ENCODE results near the gene LRRK1. TPM values are rescaled to one million over a fixed set of nuclear protein-coding genes. Genes with fewer than 3 reads are reported as not detected.

The LRRK1 gene
- total RNA-seq, 1 experiment from 2014 or later, result not detected

- no peak for DNase-seq (ENCODE audit: low spot score)
- in situ Hi-C loops (cut with HindIII; ENCODE audit: low sequenced_read_pairs), result no loop called here
Measured at GRCh38 chr15:101060576-101061551, 141.7 kb downstream of the LRRK1 start.

GRCh38 chr15:101062063-101062462 is 142.9 kb downstream of the LRRK1 start:
- in situ Hi-C loops (cut with HindIII; ENCODE audit: low sequenced_read_pairs), result no loop called here

GRCh38 chr15:101062471-101063171 is 143.5 kb downstream of the LRRK1 start:
- in situ Hi-C loops (cut with HindIII; ENCODE audit: low sequenced_read_pairs), result no loop called here
- no peak for DNase-seq (ENCODE audit: low spot score)

More at GRCh38 chr15:101062063-101062462, 142.9 kb downstream of the LRRK1 start:
- DNase-seq (ENCODE audit: low spot score), result no peak

DNA sequence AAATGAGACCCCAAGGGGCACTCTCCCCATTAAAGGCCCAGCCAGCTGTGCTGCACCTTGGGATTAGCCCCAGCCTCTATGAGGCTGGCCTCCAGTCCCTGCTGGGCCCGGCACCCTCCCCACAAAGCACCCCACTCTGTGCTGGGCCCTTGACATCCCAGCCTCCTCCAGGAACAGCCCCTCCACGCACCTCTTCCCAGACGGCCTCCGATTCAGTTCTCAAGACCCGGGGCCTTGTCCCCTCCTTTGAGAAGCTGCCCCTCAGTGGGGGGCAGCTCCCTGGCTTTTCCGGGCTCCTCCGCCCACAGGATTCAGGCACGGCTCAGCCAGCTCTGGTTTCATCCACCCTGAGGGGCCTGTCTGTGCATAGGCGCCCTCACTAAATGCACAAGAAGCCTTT is 144.1 kb downstream of the LRRK1 start:
- DNase-seq (ENCODE audit: low spot score), result no peak
- in situ Hi-C loops (cut with HindIII; ENCODE audit: low sequenced_read_pairs), result no loop called here

DNA sequence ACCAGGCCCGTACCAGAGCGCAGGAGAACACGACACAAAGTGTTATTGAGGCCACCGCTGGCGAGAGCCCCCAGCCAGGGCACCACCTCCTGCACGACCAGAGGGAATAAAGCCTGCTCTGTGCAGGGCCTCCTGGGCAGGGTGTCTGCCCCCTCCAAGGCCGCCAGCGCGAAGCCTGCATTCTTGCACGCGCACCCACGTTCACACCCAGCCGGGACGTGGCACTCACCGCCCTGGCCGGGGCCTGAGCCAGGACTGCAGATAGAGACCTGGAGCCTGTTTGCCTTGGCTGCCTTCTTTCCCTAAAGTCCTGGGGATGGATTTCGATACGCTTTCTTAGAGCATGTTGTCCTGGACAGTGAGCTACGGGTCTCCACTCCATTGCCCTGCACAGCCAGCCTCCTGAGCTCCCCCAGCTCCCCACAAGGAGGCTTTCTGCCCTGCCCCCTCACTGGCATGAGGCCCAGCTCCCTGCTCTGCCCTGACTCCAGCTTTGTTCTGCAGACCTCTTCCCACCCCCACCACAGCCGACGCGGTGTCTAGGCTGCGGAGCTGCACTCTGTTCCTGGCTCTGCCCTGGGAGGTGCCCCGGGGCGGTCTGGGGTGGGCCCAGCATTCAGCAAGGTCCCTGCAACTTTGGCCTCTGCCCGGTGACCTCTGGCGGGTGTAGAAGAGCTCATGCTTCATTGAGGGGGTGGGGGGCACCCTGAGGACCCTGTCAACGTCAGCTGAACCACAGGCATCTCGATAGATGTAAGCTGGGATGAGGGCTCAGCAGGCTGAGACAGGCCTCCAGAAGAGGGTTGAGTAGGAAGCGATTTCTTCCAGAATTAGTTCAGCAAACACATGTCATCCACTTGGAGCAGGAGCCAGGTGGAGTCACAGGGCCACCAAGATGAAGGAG is 145.0 kb downstream of the LRRK1 start:
- no peak for DNase-seq (ENCODE audit: low spot score)

GRCh38 chr15:101064795-101065569 is 145.8 kb downstream of the LRRK1 start:
- no peak for DNase-seq (ENCODE audit: low spot score)
- in situ Hi-C loops (cut with HindIII; ENCODE audit: low sequenced_read_pairs), result no loop called here

More for the DNA sequence above, 145.0 kb downstream of the LRRK1 start:
- in situ Hi-C loops (cut with HindIII; ENCODE audit: low sequenced_read_pairs), result no loop called here

GRCh38 chr15:101065570-101066221 is 146.5 kb downstream of the LRRK1 start:
- DNase-seq (ENCODE audit: low spot score), result no peak
- in situ Hi-C loops (cut with HindIII; ENCODE audit: low sequenced_read_pairs), result no loop called here

DNA sequence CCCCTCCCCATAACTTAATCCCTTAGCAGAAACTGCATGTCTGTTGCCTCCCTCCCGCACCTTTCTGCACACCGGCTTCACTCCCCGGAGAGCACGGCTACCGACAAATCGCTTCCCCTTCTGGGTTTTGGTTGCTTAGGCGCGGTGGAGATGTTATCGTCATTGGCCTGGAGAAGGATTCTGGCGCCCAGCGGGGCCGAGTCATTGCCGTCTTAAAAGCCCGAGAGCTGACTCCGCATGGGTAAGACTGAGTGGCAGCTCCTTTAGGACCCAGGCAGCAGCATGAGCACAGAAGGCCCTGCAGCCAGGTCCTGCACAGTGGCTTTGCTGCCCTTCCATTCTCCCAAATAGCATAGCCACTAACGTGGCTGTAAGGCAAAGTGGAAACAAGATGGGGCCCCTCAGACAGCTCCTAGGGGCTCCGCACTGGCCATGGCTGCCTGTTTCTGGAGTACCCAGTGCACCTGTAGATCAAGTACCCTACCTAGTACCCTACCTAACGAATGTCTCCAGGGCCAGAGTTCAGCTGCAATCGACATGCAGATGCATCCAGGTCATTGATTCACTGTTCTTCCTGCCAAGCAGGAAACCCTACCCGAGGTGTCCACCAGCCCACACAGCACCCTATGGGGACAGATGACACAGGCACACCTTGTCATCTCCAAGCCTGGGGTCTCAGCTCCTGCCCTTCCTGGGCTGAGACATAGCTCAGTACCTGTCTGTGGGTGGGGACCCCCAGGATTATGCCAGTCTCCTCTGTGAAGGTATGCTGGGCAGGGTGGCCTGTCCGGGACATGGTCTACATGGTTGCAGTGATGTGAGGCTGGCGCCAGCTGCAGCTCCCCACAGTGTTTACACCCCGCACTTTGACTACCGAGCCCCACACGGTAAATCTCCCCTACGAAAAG is 147.6 kb downstream of the LRRK1 start:
- in situ Hi-C loops (cut with HindIII; ENCODE audit: low sequenced_read_pairs), result no loop called here

GRCh38 chr15:101067660-101068522 is 148.7 kb downstream of the LRRK1 start:
- DNase-seq (ENCODE audit: low spot score), result no peak

More for the DNA sequence above, 147.6 kb downstream of the LRRK1 start:
- no peak for DNase-seq (ENCODE audit: low spot score)

DNA sequence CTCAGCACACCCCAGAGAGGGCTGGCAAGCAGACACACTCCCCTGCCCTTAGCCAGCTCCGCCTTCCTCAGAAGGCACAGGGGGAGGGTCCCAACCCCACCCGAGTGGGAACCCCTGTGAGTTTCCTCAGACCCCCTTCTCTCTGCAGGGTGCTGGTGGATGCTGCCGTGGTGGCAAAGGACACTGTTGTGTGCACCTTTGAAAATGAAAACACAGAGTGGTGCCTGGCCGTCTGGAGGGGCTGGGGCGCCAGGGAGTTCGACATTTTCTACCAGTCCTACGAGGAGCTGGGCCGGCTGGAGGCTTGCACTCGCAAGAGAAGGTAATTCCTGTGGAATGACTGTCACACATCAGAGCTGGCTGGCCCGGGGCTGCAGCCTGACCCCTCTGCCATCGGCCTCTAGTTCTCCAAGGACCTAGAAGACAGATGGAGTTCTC is 149.4 kb downstream of the LRRK1 start:
- in situ Hi-C loops (cut with HindIII; ENCODE audit: low sequenced_read_pairs), result no loop called here
- no peak for DNase-seq (ENCODE audit: low spot score)

More at GRCh38 chr15:101067660-101068522, 148.7 kb downstream of the LRRK1 start:
- in situ Hi-C loops (cut with HindIII; ENCODE audit: low sequenced_read_pairs), result no loop called here

DNA sequence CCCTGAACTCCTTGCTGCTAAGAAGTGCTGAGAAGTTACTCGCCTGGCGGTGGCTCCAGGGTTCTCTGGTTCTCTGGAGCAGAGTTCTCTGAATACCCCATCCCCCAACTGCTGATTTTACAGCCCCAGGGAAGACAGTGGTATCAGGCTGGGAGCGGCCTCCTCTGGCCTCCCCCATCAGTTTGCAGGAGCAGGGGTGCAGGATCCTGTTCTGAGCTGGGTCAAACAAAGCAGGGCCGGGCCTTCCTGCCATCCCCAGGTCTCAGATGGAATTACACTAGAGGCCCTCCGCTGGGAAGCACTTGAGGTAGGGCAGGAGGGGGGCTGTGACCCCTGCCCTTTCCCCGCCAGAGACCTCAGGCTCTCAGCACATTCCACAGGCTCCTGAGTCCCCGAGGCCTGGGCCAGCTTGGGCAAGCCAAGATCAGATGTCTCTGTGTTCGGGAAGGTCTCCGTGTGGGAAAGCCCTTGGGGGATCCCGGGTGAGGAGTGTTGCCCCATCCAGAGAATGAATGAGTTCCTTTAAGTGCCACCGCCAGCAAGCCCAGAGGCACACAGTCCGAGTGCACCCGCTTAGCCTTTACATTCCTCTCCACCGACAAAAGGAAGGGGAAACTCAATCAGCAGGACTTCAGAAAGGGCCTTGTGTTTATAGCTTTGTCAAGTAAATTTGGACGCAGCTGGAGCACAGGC is 149.9 kb downstream of the LRRK1 start:
- DNase-seq (ENCODE audit: low spot score), result no peak
- in situ Hi-C loops (cut with HindIII; ENCODE audit: low sequenced_read_pairs), result no loop called here

GRCh38 chr15:101069654-101069973 is 150.5 kb downstream of the LRRK1 start:
- in situ Hi-C loops (cut with HindIII; ENCODE audit: low sequenced_read_pairs), result no loop called here
- no peak for DNase-seq (ENCODE audit: low spot score)

DNA sequence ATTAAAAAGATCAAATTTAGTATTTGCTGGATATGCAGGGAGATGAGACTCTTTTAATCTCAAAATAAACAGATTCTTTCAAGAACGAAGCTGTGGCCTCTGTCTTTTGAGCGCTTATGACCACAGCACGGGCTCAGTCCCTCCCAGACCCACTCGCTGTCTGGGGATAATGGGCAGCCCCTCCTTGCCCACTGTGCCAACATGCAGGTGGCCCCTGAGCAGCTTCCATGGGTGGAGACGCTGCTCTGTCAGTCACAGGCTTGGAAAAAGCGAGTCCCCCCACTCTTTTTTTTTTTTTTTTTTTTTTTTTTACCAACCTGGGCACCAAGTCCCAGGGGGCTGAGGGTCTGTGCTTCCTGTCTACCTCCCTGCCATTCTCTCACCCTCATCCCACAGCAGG is 150.9 kb downstream of the LRRK1 start:
- no peak for DNase-seq (ENCODE audit: low spot score)
- in situ Hi-C loops (cut with HindIII; ENCODE audit: low sequenced_read_pairs), result no loop called here

GRCh38 chr15:101070502-101071273 is 151.5 kb downstream of the LRRK1 start:
- DNase-seq (ENCODE audit: low spot score), result no peak

DNA sequence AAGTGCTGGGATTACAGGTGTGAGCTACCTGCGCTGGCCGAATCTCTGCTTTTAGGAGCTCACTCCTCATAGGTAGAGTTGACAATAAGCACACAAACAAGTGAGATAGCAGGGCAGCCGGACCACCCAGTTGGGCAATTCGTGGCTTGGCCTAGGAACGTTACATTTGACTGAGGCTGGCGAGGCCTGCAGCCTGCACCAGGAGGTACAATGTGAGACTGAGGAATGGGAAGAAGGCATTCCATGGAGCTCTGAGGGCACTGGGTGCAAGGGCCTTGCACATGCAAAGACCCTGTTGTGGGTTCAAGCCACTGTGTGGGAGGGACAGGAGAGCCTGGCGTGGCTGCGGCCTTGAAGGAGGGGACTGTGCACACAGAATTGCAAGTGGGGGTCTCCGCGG is 152.5 kb downstream of the LRRK1 start:
- in situ Hi-C loops (cut with HindIII; ENCODE audit: low sequenced_read_pairs), result no loop called here
- DNase-seq (ENCODE audit: low spot score), result no peak

More at GRCh38 chr15:101070502-101071273, 151.5 kb downstream of the LRRK1 start:
- in situ Hi-C loops (cut with HindIII; ENCODE audit: low sequenced_read_pairs), result no loop called here
